Spleen (tissue), 7 donors: ENCODE measurements around the gene FAT2.

ENCODE experiments used
- POLR2A ChIP-seq, 3 donors: fragments of 450-650 bp; IDR thresholded peaks; one replicate each; pipeline ENCODE4 v1.5.1; 2017; ENCODE audit warnings: antibody characterized with exemption in 3 of 3, mild to moderate bottlenecking in 1 of 3
- POLR2AphosphoS5 ChIP-seq, 3 donors: sonication (generic); formaldehyde crosslinking; IDR thresholded peaks; one replicate each; pipeline ENCODE4 v1.5.1; 2017; ENCODE audit warnings: antibody characterized with exemption in 3 of 3
- TF ChIP-seq, protein P1 (sequence below), 11 experiments: fragments of 200-600 bp in 7 of 11; fragments of 450-650 bp in 4 of 11; sonication (generic) in 4 of 11; IDR thresholded peaks in 8 of 11; conservative IDR thresholded peaks in 3 of 11; 1 replicate in 7 of 11; 2 replicates in 4 of 11; pipeline versions ENCODE4 v1.4.0 to v1.8.0; 2016 to 2021; ENCODE audit warnings: antibody characterized with exemption in 11 of 11, inconsistent platforms in 4 of 11, mild to moderate bottlenecking in 1 of 11
- donor health status: DM: no; HTN: no; CAD: no; lungs with moderate emphysema.
- donor health status: DM: no; HTN: no; CAD: no.
- donor health status: DM: no; HTN: no; CAD: no.

DNA sequence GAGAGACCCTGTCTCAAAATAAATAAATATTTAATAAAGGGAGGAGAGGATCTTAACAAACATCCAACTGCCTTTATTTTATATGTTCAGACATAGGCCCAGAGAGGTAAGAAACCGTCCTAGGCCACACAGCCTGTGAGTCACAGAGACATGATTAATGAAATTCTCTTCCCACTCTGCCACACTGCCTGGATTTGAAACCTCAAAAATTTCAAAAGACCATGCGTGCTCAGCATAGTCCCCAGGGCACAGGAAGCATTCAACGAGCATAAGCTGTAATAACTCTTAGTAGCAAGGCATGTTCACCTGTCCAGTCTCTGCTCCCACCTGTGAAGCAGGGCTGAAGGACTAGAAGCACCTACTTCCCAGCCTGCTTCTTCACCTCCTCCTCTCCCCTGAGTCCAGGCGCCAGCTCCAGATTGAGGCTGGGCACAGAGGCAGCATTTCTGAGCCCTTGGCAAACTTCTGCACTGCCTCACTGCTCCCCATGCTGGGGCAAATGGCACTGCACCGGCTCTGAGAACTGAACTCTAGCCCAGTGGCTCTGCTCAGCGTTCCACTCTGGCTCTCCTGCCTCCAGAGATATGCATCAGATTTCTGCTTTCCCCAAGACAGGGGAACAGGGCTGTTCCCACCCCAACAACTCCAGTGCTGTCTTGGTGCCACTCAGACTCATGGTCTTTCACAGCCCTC, 1.1 kb downstream of the FAT2 start:
- TF ChIP-seq, protein P1, sequence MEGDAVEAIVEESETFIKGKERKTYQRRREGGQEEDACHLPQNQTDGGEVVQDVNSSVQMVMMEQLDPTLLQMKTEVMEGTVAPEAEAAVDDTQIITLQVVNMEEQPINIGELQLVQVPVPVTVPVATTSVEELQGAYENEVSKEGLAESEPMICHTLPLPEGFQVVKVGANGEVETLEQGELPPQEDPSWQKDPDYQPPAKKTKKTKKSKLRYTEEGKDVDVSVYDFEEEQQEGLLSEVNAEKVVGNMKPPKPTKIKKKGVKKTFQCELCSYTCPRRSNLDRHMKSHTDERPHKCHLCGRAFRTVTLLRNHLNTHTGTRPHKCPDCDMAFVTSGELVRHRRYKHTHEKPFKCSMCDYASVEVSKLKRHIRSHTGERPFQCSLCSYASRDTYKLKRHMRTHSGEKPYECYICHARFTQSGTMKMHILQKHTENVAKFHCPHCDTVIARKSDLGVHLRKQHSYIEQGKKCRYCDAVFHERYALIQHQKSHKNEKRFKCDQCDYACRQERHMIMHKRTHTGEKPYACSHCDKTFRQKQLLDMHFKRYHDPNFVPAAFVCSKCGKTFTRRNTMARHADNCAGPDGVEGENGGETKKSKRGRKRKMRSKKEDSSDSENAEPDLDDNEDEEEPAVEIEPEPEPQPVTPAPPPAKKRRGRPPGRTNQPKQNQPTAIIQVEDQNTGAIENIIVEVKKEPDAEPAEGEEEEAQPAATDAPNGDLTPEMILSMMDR (IDR thresholded peaks at IDR 0.05 in 8 of 11, conservative IDR thresholded peaks at IDR 0.05 in 3 of 11), result no peak
- TF ChIP-seq POLR2AphosphoS5 (IDR thresholded peaks at IDR 0.05), result no peak
- TF ChIP-seq POLR2A (IDR thresholded peaks at IDR 0.05), result no peak
